Activated T-cell treated with anti-CD3 and anti-CD28 coated beads for 4 hours (primary cell): ENCODE data around the gene SLC39A8.
"Not testable (repeated sequence)": the region's sequence is repeated elsewhere in the genome, so short reads cannot be mapped to it uniquely, and the experiment has no call there.

Experiments
- DNase-seq: peaks from one replicate; pipeline ENCODE4 v3.0.0-alpha.2; 2020

SLC39A8 gene

GRCh38 chr4:102298716-102299115 is 46.6 kb downstream of the SLC39A8 start:
- no peak for DNase-seq

- no peak for DNase-seq
Observed at GRCh38 chr4:102295153-102295862, 50.0 kb downstream of the SLC39A8 start.

DNA sequence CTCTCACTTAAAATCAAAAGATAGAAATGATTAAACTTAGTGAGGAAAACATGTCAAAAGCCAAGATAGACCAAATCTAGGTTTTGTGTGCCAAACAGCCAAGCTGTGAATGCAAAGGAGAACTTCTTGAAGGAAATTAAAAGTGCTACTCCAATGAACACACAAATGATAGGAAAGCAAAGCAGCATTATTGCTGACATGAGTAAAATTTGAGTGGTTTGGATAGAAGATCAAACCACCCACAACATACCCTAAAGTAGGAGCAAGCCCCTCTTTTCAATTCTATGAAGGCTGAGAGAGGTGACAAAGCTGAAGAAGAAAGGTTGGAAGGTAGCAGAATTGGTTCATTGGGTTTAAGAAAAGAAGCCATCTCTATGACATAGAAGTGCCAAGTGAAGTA is 56.8 kb downstream of the SLC39A8 start:
- no peak for DNase-seq

- DNase-seq: no peak
Observed at GRCh38 chr4:102285831-102286230, 59.5 kb downstream of the SLC39A8 start.

- DNase-seq: no peak
Observed at GRCh38 chr4:102281171-102281839, 64.0 kb downstream of the SLC39A8 start.

- not testable (repeated sequence) for DNase-seq
Observed at GRCh38 chr4:102273317-102273716, 72.0 kb downstream of the SLC39A8 start.

DNA sequence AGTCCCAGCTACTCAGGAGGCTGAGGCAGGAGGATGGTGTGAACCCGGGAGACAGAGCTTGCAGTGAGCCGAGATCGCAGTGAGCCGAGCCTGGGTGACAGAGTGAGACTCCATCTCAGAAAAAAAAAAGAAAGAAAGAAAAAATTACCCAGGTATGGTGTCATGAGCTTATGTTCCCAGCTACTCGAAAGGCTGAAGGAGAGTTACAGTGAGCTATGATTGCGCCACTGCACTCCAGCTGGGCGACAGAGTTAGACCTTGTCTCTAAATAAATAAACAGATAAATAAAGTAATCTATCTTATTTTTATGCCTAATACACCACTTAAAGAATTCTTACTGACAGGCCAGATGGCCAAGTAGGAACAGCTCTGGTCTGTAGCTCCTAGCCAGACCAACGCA is 73.0 kb downstream of the SLC39A8 start:
- no peak for DNase-seq

DNA sequence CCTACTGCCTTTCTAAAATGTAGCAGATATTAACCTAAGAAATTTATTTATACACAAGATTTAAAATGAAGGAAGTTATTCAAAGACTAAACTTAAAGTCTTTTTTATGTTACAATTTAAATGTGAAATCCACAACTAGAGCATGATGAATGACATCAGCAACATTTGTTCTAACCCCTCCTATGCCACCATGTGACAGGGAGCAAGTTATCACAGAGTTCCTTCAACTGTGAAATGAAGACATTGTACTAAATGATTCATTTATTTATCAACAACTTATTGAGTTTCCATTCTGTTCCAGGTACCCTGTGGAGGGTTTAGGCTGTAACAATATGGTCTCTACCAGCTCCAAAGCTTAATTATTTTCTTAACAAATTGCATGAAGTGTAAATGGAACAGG is 76.9 kb downstream of the SLC39A8 start:
- no peak for DNase-seq

- DNase-seq: no peak
Observed at GRCh38 chr4:102263024-102263787, 82.1 kb downstream of the SLC39A8 start.

DNA sequence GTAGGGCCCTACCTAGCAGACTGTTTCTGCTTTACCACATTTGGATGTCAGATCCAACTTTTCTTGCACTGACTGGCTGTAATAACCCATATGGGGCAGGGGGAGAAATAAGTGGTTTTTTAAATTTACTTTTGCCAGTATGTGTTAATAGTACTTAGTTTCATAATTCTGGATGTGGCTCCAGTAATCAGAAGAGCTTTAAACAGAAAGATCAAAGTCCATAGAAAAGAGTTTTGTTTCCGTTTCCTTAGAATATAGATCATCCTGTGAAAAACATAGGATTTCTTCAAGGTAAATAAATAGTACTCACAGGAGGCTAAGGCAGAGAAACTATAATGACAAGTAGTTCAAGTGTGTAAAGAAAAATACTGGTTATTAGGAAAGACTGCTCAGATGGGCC is 85.6 kb downstream of the SLC39A8 start:
- no peak for DNase-seq

GRCh38 chr4:102259081-102259480 is 86.2 kb downstream of the SLC39A8 start:
- no peak for DNase-seq

DNA sequence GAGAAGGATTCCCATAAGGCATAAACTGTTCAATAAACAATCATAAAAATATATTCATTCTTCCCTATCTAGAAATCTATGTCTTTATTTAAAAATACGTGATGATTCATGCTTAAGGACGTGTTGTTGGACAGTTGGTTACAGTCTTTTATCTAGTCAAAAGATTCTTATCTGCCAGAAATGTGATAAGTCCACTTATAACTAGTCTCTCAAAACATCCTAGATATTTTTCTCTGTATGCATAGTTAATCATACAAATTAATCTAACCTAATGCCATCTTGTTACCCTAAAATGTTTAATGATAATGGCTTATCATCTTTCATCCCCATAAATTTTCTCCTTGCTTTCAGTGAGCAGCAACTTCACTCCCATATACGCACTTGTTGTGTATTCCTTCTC is 89.0 kb downstream of the SLC39A8 start:
- no peak for DNase-seq

- DNase-seq: no peak
Observed at GRCh38 chr4:102253860-102254259, 91.4 kb downstream of the SLC39A8 start.

DNA sequence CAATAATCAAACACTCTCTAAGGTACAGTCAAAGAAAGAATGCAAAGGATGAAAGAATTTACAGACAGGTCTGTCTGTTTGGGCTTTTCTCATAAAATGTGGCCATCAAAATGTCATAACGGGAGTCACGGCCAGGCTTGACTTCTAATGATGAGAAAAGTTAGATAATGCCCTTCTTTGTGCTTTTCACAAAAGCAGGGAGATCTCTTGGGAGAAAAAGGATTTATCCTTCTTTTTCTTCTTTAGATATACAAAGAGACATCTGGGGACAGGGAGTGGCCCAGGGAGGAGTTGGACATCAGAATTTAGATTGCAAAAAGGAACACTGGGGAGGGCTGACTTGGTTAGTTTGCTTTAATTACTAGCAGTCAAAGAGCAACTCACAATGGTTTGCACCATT is 93.1 kb downstream of the SLC39A8 start:
- DNase-seq: no peak

GRCh38 chr4:102250341-102250740 is 94.9 kb downstream of the SLC39A8 start:
- no peak for DNase-seq

GRCh38 chr4:102247041-102247440 is 98.2 kb downstream of the SLC39A8 start:
- DNase-seq: no peak

- DNase-seq: no peak
Observed at GRCh38 chr4:102246416-102246815, 98.9 kb downstream of the SLC39A8 start.

- no peak for DNase-seq
Observed at GRCh38 chr4:102244878-102245535, 100.3 kb downstream of the SLC39A8 start.

DNA sequence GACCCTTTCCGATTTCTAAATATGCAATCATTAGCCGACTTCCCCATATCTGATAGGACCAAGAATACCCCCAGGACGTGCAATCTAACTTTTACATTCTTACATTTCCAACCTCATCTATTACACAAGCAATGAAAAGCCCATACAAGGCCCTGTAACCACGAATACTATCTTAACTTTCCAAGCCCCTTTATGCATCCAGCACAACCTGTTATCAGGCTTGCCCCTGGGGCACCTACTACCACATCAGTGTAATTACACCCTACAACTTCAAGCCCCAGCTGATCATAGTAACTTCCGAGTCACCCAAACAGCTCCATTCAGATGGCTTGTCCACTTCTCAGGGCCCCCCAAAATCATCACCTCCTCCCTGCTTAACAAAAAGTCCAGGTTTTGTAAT is 102.0 kb downstream of the SLC39A8 start:
- not testable (repeated sequence) for DNase-seq

DNA sequence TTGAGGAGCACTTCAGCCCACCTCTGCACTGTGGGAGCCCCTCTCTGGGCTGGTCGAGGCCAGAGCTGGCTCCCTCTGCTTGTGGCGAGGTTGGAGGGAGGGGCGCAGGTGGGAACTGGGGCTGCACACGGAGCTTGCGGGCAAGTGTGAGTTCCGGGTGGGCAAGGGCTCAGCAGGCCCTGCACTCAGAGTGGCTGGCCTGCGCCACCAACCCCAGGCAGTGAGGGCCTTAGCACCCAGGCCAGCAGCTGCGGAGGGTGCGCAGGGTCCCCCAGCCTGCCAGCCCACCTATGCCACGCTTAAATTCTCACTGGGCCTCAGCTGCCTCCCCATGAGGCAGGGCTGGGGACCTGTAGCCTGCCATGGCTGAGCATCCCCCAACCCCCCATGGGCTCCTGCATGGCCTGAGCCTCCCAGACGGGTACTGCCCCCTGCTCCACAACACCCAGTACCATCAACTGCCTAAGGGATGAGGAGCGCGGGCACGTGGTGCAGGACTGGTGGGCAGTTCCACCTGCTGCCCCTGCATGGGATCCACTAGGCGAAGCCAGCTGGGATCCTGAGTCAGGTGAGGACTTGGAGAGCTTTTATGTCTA is 110.9 kb downstream of the SLC39A8 start:
- DNase-seq: no peak

- no peak for DNase-seq
Observed at GRCh38 chr4:102230194-102230593, 115.1 kb downstream of the SLC39A8 start.

DNA sequence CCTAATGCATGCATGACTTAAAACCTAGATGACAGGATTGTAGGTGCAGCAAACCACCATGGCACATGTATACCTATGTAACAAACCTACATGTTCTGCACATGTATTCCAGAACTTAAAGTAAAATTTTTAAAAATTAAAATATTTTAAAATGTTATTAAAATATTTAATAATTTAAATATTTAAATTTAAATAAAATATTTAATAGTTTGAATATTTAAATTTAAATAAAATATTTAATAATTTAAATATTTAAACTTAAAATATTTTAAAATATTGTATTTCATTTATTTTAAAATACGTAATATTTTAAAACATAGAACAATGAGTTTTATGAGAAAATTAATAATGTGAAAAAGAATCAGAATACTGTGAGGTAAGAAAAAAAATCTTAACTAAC is 117.9 kb downstream of the SLC39A8 start:
- DNase-seq: no peak

- DNase-seq: no peak
Observed at GRCh38 chr4:102223461-102223860, 121.8 kb downstream of the SLC39A8 start.
